H9 (cell line): ENCODE results near the gene PCBD2. TPM values are rescaled to one million over a fixed set of nuclear protein-coding genes. Genes with fewer than 3 reads are reported as not detected.

Experiments used
- DNase-seq: peaks from one replicate; pipeline ENCODE4 v3.0.0-alpha.2; 2017
- H2AFZ ChIP-seq: one replicate; pipeline ENCODE4 v1.6.1; 2013; ENCODE audit warnings: mild to moderate bottlenecking, low read length, control low read depth, moderate library complexity
- H2AK5ac ChIP-seq: 2 replicates; pipeline ENCODE4 v1.6.1; 2013; ENCODE audit warnings: low read length, control low read depth, mixed read lengths; ENCODE audit not compliant: insufficient read length
- H2BK120ac ChIP-seq: one replicate; pipeline ENCODE4 v1.6.1; 2013; ENCODE audit warnings: low read depth, mild to moderate bottlenecking, low read length, control low read depth, inconsistent platforms; ENCODE audit not compliant: poor library complexity, severe bottlenecking
- H2BK12ac ChIP-seq: 2 replicates; pipeline ENCODE4 v1.6.1; 2013; ENCODE audit warnings: low read length, control low read depth, mixed read lengths, low read depth; ENCODE audit not compliant: insufficient read length
- H2BK15ac ChIP-seq: 2 replicates; pipeline ENCODE4 v1.6.1; 2013; ENCODE audit warnings: low read depth, low read length, control low read depth
- H2BK20ac ChIP-seq: one replicate; pipeline ENCODE4 v1.6.1; 2013; ENCODE audit warnings: low read depth, mild to moderate bottlenecking, low read length, control low read depth, inconsistent platforms; ENCODE audit not compliant: poor library complexity, severe bottlenecking
- H2BK5ac ChIP-seq: 2 replicates; pipeline ENCODE4 v1.6.1; 2013; ENCODE audit warnings: low read length, control low read depth, mixed read lengths; ENCODE audit not compliant: insufficient read length
- H3K14ac ChIP-seq: 2 replicates; pipeline ENCODE4 v1.6.1; 2013; ENCODE audit warnings: low read length, control low read depth; ENCODE audit not compliant: insufficient read depth
- H3K18ac ChIP-seq: 2 replicates; pipeline ENCODE4 v1.6.1; 2013; ENCODE audit warnings: low read depth, mild to moderate bottlenecking, mixed read lengths, low read length, control low read depth; ENCODE audit not compliant: insufficient read length
- H3K23ac ChIP-seq: 2 replicates; pipeline ENCODE4 v1.6.1; 2013; ENCODE audit warnings: low read length, control low read depth, mixed read lengths, low read depth; ENCODE audit not compliant: insufficient read length
- H3K23me2 ChIP-seq: 2 replicates; pipeline ENCODE4 v1.6.1; 2013; ENCODE audit warnings: low read depth, mild to moderate bottlenecking, mixed read lengths, low read length, control low read depth; ENCODE audit not compliant: insufficient read length, poor library complexity, severe bottlenecking
- H3K27ac ChIP-seq: 2 replicates; pipeline ENCODE4 v1.5.1; 2013; ENCODE audit warnings: low read length, control low read depth, mixed read lengths, low read depth; ENCODE audit not compliant: insufficient read length
- H3K27me3 ChIP-seq: 2 replicates; pipeline ENCODE4 v1.6.1; 2013; ENCODE audit warnings: low read length, control low read depth, inconsistent platforms; ENCODE audit not compliant: insufficient read depth
- H3K4ac ChIP-seq: 2 replicates; pipeline ENCODE4 v1.6.1; 2013; ENCODE audit warnings: low read depth, mild to moderate bottlenecking, control low read depth, inconsistent platforms, low read length, moderate library complexity
- H3K4me1 ChIP-seq: 2 replicates; pipeline ENCODE4 v1.6.1; 2013; ENCODE audit warnings: low read length, control low read depth, inconsistent platforms; ENCODE audit not compliant: insufficient read depth
- H3K4me2 ChIP-seq: 2 replicates; pipeline ENCODE4 v1.6.1; 2013; ENCODE audit warnings: low read length, control low read depth, mixed read lengths; ENCODE audit not compliant: insufficient read length, insufficient read depth
- H3K56ac ChIP-seq: 2 replicates; pipeline ENCODE4 v1.6.1; 2013; ENCODE audit warnings: low read depth, mild to moderate bottlenecking, mixed read lengths, low read length, control low read depth; ENCODE audit not compliant: insufficient read length
- H3K79me1 ChIP-seq: 2 replicates; pipeline ENCODE4 v1.6.1; 2013; ENCODE audit warnings: low read depth, mild to moderate bottlenecking, moderate library complexity, low read length, control low read depth, inconsistent platforms; ENCODE audit not compliant: insufficient read depth, poor library complexity, severe bottlenecking
- H3K79me2 ChIP-seq: 2 replicates; pipeline ENCODE4 v1.6.1; 2013; ENCODE audit warnings: low read length, control low read depth, inconsistent platforms; ENCODE audit not compliant: insufficient read depth
- H3K9ac ChIP-seq: 2 replicates; pipeline ENCODE4 v1.6.1; 2013; ENCODE audit warnings: low read length, control low read depth, mixed read lengths; ENCODE audit not compliant: insufficient read length; ENCODE audit errors: extremely low read depth
- H3K9me3 ChIP-seq: one replicate; pipeline ENCODE4 v1.6.1; 2013; ENCODE audit warnings: low read depth, low read length, inconsistent platforms; ENCODE audit not compliant: control insufficient read depth
- H3T11ph ChIP-seq: one replicate; pipeline ENCODE4 v1.6.1; 2013; ENCODE audit warnings: mild to moderate bottlenecking, low read length, control low read depth, inconsistent platforms
- H4K20me1 ChIP-seq: one replicate; pipeline ENCODE4 v1.6.1; 2013; ENCODE audit not compliant: control insufficient read depth, insufficient read length, insufficient read depth
- H4K5ac ChIP-seq: 2 replicates; pipeline ENCODE4 v1.6.1; 2013; ENCODE audit warnings: low read depth, mild to moderate bottlenecking, mixed read lengths, low read length, control low read depth; ENCODE audit not compliant: insufficient read length
- H4K8ac ChIP-seq: replicated peaks from 2 replicates; pipeline ENCODE4 v1.6.1; 2013; ENCODE audit warnings: low read length, control low read depth, mixed read lengths, low read depth; ENCODE audit not compliant: insufficient read length
- H4K91ac ChIP-seq: 2 replicates; pipeline ENCODE4 v1.6.1; 2013; ENCODE audit warnings: low read depth, mild to moderate bottlenecking, moderate library complexity, mixed read lengths, low read length, control low read depth; ENCODE audit not compliant: insufficient read length
- H3K27ac Mint-ChIP-seq, 3 experiments: 2 replicates in 2 of 3; 3 replicates in 1 of 3; pipeline ENCODE4 v1.8.0; 2020 to 2021; ENCODE audit warnings: mixed read lengths in 3 of 3, mild to moderate bottlenecking in 1 of 3, moderate library complexity in 1 of 3
- H3K27me3 Mint-ChIP-seq: 2 replicates; pipeline ENCODE4 v1.8.0; 2021; ENCODE audit warnings: low read depth, mild to moderate bottlenecking, moderate library complexity, mixed read lengths
- H3K36me3 Mint-ChIP-seq, 3 experiments: 2 replicates in 2 of 3; 3 replicates in 1 of 3; pipeline ENCODE4 v1.8.0; 2020 to 2021; ENCODE audit warnings: low read depth in 3 of 3, mixed read lengths in 3 of 3; ENCODE audit not compliant: insufficient read depth in 1 of 3
- H3K4me1 Mint-ChIP-seq, 2 experiments: 2 replicates each; pipeline ENCODE4 v1.8.0; 2020; ENCODE audit warnings: mixed read lengths in 2 of 2
- H3K4me3 Mint-ChIP-seq, 2 experiments: 2 replicates in 1 of 2; 3 replicates in 1 of 2; pipeline ENCODE4 v1.8.0; 2020 to 2021; ENCODE audit warnings: mild to moderate bottlenecking in 2 of 2, mixed read lengths in 2 of 2, moderate library complexity in 1 of 2
- H3K9me3 Mint-ChIP-seq, 2 experiments: 2 replicates in 1 of 2; 3 replicates in 1 of 2; pipeline ENCODE4 v1.8.0; 2020; ENCODE audit warnings: mild to moderate bottlenecking in 2 of 2, mixed read lengths in 2 of 2, moderate library complexity in 1 of 2
- WGBS: extraction: QIAGEN DNeasy Blood & Tissue Kit; methylation state at CpG from one replicate; pipeline ENCODE4 v1.1.7; 2013; ENCODE audit warnings: missing lambda C conversion rate, low lambda C conversion rate, mixed read lengths; ENCODE audit not compliant: insufficient read length; ENCODE audit errors: extremely low coverage; 5-methylcytosine and 5-hydroxymethylcytosine counted together
- total RNA-seq: library from RNA; stranded (reverse); gene quantifications from 2 replicates; pipeline ENCODE4 v1.2.1, GENCODE V29; 2021
- TF ChIP-seq, protein P1 (sequence below): fragments of 200-600 bp; sonication (generic); conservative IDR thresholded peaks from 3 replicates; pipeline ENCODE4 v1.8.0; 2021; ENCODE audit warnings: antibody characterized with exemption, mild to moderate bottlenecking

The PCBD2 gene
- total RNA-seq, 1 experiment from 2014 or later, result 11.9 TPM

DNA sequence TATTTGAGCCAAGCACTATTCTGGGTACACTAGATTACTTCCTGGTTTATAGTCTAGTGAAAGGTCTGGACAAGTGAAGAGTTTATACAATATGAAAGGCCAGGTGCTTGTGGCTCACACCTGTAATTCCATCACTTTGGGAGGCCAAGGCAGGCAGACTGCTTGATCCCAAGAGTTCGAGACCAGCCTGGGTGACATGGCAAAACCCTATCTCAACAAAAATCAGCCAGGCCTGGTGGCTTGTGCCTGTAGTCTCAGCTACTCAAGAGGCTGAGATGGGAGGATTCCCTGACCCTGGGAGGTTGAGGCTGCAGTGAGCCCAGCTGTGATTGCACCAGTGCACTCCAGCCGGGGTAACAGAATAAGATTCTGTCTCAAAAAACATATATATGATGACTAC is 40.2 kb upstream of the PCBD2 start:
- no peak overlapping the region for H3K18ac ChIP-seq
- no peaks in the 10 kb centered on the region for H3K4me1 ChIP-seq
- no peak overlapping the region for H4K8ac ChIP-seq
- H2BK120ac ChIP-seq, result no peak overlapping the region
- H3K27me3 Mint-ChIP-seq, result no peaks in the 10 kb centered on the region
- H2AK5ac ChIP-seq, result no peak overlapping the region
- H3K23ac ChIP-seq, result no peak overlapping the region
- H2BK15ac ChIP-seq, result no peak overlapping the region
- H3K79me1 ChIP-seq, result no peaks in the 10 kb centered on the region
- no peaks in the 10 kb centered on the region for H4K20me1 ChIP-seq
- no peaks in the 10 kb centered on the region for H3K9me3 ChIP-seq
- H3T11ph ChIP-seq, result no peak overlapping the region
- peaks cover 0 to 6% (median 1%) of the 10 kb centered on the region in 3 experiments; a peak in 3 of 7 replicates for H3K36me3 Mint-ChIP-seq
- TF ChIP-seq, protein P1, sequence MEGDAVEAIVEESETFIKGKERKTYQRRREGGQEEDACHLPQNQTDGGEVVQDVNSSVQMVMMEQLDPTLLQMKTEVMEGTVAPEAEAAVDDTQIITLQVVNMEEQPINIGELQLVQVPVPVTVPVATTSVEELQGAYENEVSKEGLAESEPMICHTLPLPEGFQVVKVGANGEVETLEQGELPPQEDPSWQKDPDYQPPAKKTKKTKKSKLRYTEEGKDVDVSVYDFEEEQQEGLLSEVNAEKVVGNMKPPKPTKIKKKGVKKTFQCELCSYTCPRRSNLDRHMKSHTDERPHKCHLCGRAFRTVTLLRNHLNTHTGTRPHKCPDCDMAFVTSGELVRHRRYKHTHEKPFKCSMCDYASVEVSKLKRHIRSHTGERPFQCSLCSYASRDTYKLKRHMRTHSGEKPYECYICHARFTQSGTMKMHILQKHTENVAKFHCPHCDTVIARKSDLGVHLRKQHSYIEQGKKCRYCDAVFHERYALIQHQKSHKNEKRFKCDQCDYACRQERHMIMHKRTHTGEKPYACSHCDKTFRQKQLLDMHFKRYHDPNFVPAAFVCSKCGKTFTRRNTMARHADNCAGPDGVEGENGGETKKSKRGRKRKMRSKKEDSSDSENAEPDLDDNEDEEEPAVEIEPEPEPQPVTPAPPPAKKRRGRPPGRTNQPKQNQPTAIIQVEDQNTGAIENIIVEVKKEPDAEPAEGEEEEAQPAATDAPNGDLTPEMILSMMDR, result no peak
- H3K4me3 Mint-ChIP-seq, result no peak overlapping the region
- no peaks in the 10 kb centered on the region for H3K9me3 Mint-ChIP-seq
- H3K14ac ChIP-seq, result no peak overlapping the region
- H3K27me3 ChIP-seq, result no peaks in the 10 kb centered on the region
- no peak overlapping the region for H3K27ac ChIP-seq
- no peak overlapping the region for H4K5ac ChIP-seq
- no peak overlapping the region for H2BK20ac ChIP-seq
- H2BK12ac ChIP-seq, result no peak overlapping the region
- no CpG with 5 or more reads among the region's 2 CpGs for WGBS
- H3K27ac Mint-ChIP-seq, result no peak overlapping the region
- H3K79me2 ChIP-seq, result no peaks in the 10 kb centered on the region
- H3K23me2 ChIP-seq, result no peaks in the 10 kb centered on the region
- H4K91ac ChIP-seq, result no peak overlapping the region
- no peak for DNase-seq
- H2BK5ac ChIP-seq, result no peak overlapping the region
- H3K4me2 ChIP-seq, result no peak overlapping the region
- H3K9ac ChIP-seq, result no peak overlapping the region
- no peak overlapping the region for H3K4ac ChIP-seq
- no peak overlapping the region for H2AFZ ChIP-seq
- no peaks in the 10 kb centered on the region for H3K4me1 Mint-ChIP-seq
- no peak overlapping the region for H3K56ac ChIP-seq
